ENCODE results near the gene HOXD9. TPM values are rescaled to one million over a fixed set of nuclear protein-coding genes. Genes with fewer than 3 reads are reported as not detected.

Gene HOXD9
- total RNA-seq, 2 experiments from 2014 or later, result not detected

DNA sequence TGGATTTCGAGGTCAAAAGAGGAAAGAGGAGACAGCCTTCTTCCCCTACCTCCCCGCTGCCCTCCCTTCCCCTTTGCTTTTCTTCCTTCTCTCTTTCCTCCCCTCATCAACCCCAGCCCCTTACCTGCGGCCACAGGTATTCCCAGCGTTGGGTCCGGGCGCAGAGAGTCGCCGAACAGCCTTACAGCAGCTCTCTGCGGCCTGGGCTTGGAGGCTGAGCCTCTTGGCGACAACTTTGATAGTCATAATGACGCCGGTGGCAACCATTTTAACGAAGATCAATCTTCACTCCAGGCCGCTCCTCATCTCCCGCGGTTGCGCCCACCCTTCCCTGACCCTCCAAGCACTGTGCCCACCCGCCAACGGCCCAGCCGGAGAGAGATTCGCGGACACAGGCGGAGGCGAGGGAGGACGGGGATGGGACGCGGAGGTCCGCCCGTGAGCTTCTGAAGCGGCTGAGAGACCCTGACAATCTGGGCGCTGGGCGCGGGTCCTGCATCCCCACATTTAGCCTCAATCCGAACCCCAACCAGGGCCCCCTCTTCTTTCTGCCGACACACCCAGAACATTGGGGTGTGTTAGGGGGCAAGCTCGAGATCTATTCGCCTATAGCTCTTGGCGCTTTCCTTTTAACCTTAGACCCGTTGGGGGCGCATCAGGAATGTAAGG is 37.3 kb upstream of the HOXD9 start:
- peaks cover 18% of the 10 kb centered on the region for H3K36me3 Mint-ChIP-seq (ENCODE audit: low read depth)
- peaks cover 14% of the 10 kb centered on the region for H3K9me3 Mint-ChIP-seq
- peaks cover 91% of the 10 kb centered on the region for H3K27me3 Mint-ChIP-seq
- intact Hi-C loops (cut with micrococcal nuclease), result loop anchor here (5.0 kb wide), 1 partner anchor 37 kb away; the partner anchor contains the start of gene HOXD9
- no peak for ATAC-seq
- H3K4me1 Mint-ChIP-seq (ENCODE audit: low read depth), result peaks cover 8% of the 10 kb centered on the region
- ChIA-PET CTCF (interaction anchor here (0.8 to 1.8 kb wide), 7 partner anchors 7 to 395 kb away, joined by 3 to 10 read pairs (median 4); no protein-coding TSS in a partner anchor), POLR2A (interaction anchor here (0.7 kb wide), 1 partner anchor 1248 kb away, joined by 3 read pairs; no protein-coding TSS in a partner anchor)
- TF ChIP-seq, protein P1, sequence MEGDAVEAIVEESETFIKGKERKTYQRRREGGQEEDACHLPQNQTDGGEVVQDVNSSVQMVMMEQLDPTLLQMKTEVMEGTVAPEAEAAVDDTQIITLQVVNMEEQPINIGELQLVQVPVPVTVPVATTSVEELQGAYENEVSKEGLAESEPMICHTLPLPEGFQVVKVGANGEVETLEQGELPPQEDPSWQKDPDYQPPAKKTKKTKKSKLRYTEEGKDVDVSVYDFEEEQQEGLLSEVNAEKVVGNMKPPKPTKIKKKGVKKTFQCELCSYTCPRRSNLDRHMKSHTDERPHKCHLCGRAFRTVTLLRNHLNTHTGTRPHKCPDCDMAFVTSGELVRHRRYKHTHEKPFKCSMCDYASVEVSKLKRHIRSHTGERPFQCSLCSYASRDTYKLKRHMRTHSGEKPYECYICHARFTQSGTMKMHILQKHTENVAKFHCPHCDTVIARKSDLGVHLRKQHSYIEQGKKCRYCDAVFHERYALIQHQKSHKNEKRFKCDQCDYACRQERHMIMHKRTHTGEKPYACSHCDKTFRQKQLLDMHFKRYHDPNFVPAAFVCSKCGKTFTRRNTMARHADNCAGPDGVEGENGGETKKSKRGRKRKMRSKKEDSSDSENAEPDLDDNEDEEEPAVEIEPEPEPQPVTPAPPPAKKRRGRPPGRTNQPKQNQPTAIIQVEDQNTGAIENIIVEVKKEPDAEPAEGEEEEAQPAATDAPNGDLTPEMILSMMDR (IDR thresholded peaks at IDR 0.05), result no peak
- no peak overlapping the region for H3K4me3 Mint-ChIP-seq
- no peak overlapping the region for H3K27ac Mint-ChIP-seq
- DNase-seq, result no peak

DNA sequence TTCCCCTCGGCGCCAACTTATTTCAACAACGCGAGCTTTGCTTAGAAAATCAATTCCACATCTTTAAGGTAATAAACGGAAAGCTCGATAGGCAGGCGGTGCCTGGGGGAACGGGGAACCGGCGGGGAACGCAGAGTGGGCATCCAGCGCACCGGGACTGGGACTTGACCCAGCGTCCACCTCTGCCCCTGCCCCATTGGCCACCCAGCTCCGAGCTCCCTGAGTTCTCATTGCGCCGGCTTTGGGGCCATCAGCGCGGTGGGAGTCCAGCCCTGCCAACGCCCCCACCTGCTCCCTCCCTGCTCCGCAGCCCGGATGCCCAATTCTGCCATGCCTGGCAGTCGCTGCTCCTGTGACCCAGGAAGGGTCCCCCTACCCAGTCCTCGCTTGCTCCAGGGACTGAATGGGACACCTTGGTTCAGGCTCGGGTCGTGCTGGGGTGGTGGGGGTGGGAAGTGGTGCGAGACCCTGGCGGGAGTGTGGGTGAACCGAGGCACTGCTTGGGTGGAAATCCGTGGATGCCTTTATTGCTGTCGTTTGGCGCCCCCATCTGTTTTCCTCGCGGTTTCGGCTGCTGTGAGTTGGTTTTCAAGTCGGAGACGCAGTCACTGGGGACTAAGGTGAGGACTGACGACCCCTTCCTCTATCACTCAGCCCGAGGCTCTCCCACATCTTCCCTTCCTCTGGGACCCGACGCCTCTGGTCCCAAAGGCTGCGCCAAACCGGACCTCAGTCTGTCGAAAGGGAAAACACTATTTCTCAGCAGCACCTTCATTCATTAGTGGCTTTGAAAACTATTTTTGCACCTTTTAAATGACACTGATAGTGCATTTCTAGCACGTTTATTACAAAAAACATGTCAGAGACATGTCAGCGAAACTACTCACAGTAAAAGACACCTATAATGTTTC is 36.4 kb upstream of the HOXD9 start:
- ATAC-seq, result no peak
- ChIA-PET CTCF (interaction anchor here (0.8 to 1.8 kb wide), 7 partner anchors 8 to 396 kb away, joined by 3 to 10 read pairs (median 4); no protein-coding TSS in a partner anchor), POLR2A (interaction anchor here (0.7 kb wide), 1 partner anchor 1249 kb away, joined by 3 read pairs; no protein-coding TSS in a partner anchor)
- Mint-ChIP-seq H3K27me3 (peaks cover 91% of the 10 kb centered on the region), H3K4me3 (no peak overlapping the region), H3K27ac (no peak overlapping the region), H3K36me3 (ENCODE audit: low read depth) (peaks cover 13% of the 10 kb centered on the region), H3K4me1 (ENCODE audit: low read depth) (peaks cover 2% of the 10 kb centered on the region), H3K9me3 (peaks cover 11% of the 10 kb centered on the region)
- no peak for DNase-seq
- intact Hi-C loops (cut with micrococcal nuclease), result loop anchor here (5.0 kb wide), 1 partner anchor 36 kb away; the partner anchor contains the start of gene HOXD9
- TF ChIP-seq, protein P1 (IDR thresholded peaks at IDR 0.05), result peak; percentile 35

DNA sequence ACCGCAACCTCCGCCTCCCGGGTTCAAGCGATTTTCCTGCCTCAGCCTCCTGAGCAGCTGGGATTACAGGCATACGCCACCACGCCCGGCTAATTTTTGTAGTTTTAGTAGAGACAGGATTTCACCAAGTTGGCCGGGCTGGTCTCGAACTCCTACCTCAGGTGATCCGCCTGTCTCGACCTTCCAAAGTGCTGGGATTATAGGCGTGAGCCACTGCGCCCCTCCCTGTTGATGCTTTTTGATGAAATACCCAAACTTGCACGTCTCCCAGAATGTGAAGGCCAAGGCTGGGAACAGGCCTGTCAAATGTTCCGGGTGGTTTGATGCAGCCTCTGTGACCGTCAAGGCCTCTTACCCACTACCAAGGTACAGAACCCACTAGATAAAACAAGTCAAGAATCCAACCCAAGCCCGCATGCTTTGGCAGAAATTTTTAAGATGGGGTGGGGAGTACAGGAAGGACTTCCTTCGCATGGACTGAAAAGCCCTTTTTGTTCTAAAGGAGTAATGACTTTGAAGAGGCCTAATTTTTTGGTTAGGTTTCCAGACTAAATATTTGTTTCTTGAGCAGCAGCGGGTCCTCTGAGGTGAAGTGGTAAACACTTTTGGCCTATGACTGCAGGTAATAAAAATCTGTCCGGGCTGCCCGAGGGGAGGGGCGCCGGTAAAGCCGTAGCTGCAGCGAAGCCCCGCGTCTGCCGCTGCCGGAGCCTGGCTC is 35.0 kb upstream of the HOXD9 start:
- ATAC-seq (no peak), DNase-seq (no peak)
- H3K4me1 Mint-ChIP-seq (ENCODE audit: low read depth), result peaks cover 7% of the 10 kb centered on the region
- H3K9me3 Mint-ChIP-seq, result peaks cover 7% of the 10 kb centered on the region
- intact Hi-C loops (cut with micrococcal nuclease), result loop anchor here (5.0 kb wide), 1 partner anchor 35 kb away; the partner anchor contains the start of gene HOXD9
- TF ChIP-seq, protein P1 (IDR thresholded peaks at IDR 0.05), result no peak
- peaks cover 10% of the 10 kb centered on the region for H3K36me3 Mint-ChIP-seq (ENCODE audit: low read depth)
- no peak overlapping the region for H3K27ac Mint-ChIP-seq
- ChIA-PET CTCF (interaction anchor here (1.9 to 2.4 kb wide), 2 partner anchors 10 to 398 kb away, joined by 13 to 17 read pairs; no protein-coding TSS in a partner anchor), POLR2A (no interaction called here)
- peaks cover 90% of the 10 kb centered on the region for H3K27me3 Mint-ChIP-seq
- no peak overlapping the region for H3K4me3 Mint-ChIP-seq

DNA sequence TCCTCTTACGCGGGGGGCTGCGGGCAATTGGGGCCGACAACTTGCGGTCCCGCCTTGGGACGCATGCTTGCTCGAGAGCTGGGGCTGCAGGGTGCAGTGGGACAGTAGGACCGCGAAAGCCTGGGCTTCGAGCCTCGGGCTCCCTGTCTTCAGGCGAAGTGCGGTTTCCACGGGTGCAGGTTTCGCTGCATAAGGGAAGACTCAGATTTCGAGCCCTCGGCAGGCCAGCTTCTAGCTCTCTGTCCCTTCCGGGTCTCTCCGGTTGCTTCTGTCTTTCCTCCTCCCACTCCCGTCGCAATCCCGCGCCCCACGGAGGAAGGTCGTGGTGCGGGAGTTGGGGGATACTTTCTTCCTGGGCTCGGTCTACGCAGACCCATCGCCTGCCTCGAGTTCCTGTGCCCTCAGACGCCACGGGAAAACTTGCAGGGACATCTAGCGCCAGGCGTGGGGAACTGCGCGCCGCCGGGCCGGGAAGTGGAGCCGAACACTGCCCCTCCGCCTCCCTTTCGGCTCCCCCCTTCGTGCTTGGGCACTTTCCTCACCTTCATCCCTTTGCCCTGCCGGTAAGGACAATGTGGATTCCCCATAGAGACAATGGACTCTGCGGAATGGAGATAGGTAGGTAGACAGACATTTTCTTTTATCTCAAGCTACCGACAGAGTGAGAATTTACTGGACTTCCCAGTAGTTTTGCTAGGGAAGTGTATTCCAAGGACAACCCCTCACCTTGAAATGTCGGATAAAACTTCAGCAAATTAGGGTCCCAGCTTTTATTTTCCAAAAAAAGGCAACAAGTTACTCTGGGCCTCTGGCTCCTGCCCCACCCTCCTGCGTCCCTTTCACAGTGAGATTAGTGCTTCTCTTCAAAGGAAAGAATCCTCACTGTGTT is 34.2 kb upstream of the HOXD9 start:
- H3K9me3 Mint-ChIP-seq, result peaks cover 7% of the 10 kb centered on the region
- peaks cover 7% of the 10 kb centered on the region for H3K4me1 Mint-ChIP-seq (ENCODE audit: low read depth)
- TF ChIP-seq, protein P1 (IDR thresholded peaks at IDR 0.05), result no peak
- H3K4me3 Mint-ChIP-seq, result peak overlapping the region; percentile 20
- H3K36me3 Mint-ChIP-seq (ENCODE audit: low read depth), result peaks cover 8% of the 10 kb centered on the region
- no peak overlapping the region for H3K27ac Mint-ChIP-seq
- POLR2A ChIA-PET, result no interaction called here
- ATAC-seq (peak; percentile 30), DNase-seq (no peak)
- CTCF ChIA-PET, result interaction anchor here (1.7 to 2.4 kb wide), 3 partner anchors 9 to 398 kb away, joined by 6 to 17 read pairs (median 13); no protein-coding TSS in a partner anchor
- H3K27me3 Mint-ChIP-seq, result peaks cover 85% of the 10 kb centered on the region
- intact Hi-C loops (cut with micrococcal nuclease), result loop anchor here (5.0 kb wide), 1 partner anchor 34 kb away; the partner anchor contains the start of gene HOXD9
